ENCODE data around the gene AGAP9. TPM values are rescaled to one million over a fixed set of nuclear protein-coding genes. Genes with fewer than 3 reads are reported as not detected.
"Not testable (repeated sequence)": the region's sequence is repeated elsewhere in the genome, so short reads cannot be mapped to it uniquely, and the experiment has no call there.

AGAP9 gene
- total RNA-seq (ENCODE audit: unreplicated experiment) = 23.7 TPM
- long read RNA-seq = 0 reads

DNA sequence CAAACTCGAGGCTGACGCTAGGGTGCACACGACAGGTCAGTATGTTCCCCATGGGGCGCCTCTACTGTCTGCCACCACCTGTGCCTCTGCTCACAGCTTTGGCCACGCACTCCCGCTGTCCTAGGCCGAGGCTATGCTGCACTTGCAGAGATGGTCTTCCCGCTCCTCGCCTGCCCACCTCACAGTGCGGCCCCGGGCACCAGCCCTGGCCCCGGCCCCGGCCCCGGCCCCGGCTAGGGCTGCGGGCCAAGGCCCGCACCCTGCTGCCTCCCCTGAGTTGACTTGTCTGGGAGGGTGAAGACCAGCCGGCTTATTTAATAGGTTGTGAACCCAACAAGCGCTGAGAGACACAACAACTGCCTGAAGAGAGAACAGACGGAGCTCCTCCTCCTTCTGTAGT, at the start of gene AGAP9:
TSS of gene AGAP9 (minus strand) at position 164 of the 400 bp plus-strand sequence. CDS start at position 52, 112 bp downstream.
- not testable (repeated sequence) for H3K27ac Mint-ChIP-seq (ENCODE audit: unreplicated experiment); H3K36me3 Mint-ChIP-seq (ENCODE audit: unreplicated experiment); H3K9me3 Mint-ChIP-seq (ENCODE audit: unreplicated experiment); DNase-seq; H3K4me1 Mint-ChIP-seq (ENCODE audit: low read depth, unreplicated experiment); H3K4me3 Mint-ChIP-seq (ENCODE audit: unreplicated experiment); H3K27me3 Mint-ChIP-seq (ENCODE audit: unreplicated experiment)

DNA sequence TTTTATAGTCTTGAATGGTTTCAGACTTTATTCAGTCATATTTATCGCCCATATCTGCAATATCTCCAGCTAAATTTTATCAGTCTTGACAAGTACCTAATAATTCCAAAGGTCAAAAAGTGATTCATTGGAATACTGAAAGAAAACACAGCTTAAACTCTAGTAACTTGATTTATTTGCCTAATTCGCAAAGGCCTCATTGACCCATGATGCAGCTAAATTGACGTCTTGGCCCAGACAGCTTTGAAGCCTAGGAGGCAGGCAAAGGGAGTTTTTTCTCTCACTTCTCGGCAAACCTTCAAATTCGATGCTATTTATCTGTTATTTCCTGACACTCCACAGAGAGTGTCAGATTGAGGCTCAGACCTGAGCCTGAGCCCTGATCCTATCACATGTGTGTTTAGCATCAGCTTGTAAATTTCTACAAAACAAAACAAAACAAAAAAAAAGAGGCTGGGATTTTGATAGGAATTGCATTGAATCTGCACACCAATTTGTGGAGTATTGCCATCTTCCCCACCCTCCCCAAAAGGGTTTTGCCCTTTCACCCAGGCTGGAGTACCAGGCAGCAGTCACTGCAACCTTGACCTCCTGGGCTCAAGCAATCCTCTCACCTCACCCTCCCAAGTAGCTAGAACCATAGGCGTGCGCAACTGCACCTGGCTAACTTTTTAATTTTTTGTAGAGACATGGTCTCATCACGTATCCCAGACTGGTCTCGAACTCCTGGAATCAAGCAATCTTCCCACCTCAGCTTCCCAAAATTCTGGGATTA, 47.9 kb upstream of the AGAP9 start:
- H3K27me3 Mint-ChIP-seq (ENCODE audit: unreplicated experiment); H3K27ac Mint-ChIP-seq (ENCODE audit: unreplicated experiment): not testable (repeated sequence)

GRCh38 chr10:47566757-47567156, 43.3 kb upstream of the AGAP9 start:
- not testable (repeated sequence) for H3K9me3 Mint-ChIP-seq (ENCODE audit: unreplicated experiment); H3K4me1 Mint-ChIP-seq (ENCODE audit: low read depth, unreplicated experiment); H3K36me3 Mint-ChIP-seq (ENCODE audit: unreplicated experiment); H3K4me3 Mint-ChIP-seq (ENCODE audit: unreplicated experiment); DNase-seq; H3K27ac Mint-ChIP-seq (ENCODE audit: unreplicated experiment); H3K27me3 Mint-ChIP-seq (ENCODE audit: unreplicated experiment)

More for the DNA sequence above, 47.9 kb upstream of the AGAP9 start:
- not testable (repeated sequence) for H3K4me1 Mint-ChIP-seq (ENCODE audit: low read depth, unreplicated experiment); H3K36me3 Mint-ChIP-seq (ENCODE audit: unreplicated experiment); DNase-seq; H3K4me3 Mint-ChIP-seq (ENCODE audit: unreplicated experiment); H3K9me3 Mint-ChIP-seq (ENCODE audit: unreplicated experiment)

DNA sequence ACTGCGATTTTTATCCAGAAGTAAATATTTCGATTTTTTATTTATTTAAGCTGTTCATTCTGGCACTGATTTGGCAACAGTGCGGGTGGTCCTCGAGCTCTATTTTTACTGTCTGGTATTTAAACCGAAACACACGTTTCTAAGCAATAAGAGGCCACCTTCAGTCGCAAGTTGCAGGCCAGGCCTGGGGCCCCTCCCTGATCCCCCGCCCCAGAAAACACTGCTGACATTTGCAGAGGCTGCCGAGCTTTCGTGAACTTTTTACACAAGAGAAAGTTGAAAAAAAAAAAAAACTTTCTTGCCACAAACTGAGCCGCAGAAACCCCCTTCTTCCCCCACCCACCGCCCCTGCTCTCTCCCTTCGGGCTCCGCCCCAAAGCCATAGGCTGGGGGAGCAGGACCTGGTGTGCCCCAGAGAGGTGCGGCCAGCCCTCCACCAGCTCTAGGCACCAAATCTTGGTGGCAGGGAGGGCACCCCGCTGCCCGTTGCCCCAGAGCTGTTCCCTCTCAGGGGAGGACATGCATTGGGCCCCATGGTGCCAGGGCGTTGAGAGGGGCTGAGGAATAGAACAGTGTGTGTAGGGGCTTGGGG, 42.8 kb upstream of the AGAP9 start:
- H3K9me3 Mint-ChIP-seq (ENCODE audit: unreplicated experiment); H3K27me3 Mint-ChIP-seq (ENCODE audit: unreplicated experiment); H3K27ac Mint-ChIP-seq (ENCODE audit: unreplicated experiment); H3K4me3 Mint-ChIP-seq (ENCODE audit: unreplicated experiment); H3K36me3 Mint-ChIP-seq (ENCODE audit: unreplicated experiment); H3K4me1 Mint-ChIP-seq (ENCODE audit: low read depth, unreplicated experiment); DNase-seq: not testable (repeated sequence)

- H3K9me3 Mint-ChIP-seq (ENCODE audit: unreplicated experiment); H3K4me1 Mint-ChIP-seq (ENCODE audit: low read depth, unreplicated experiment); H3K27ac Mint-ChIP-seq (ENCODE audit: unreplicated experiment); DNase-seq; H3K4me3 Mint-ChIP-seq (ENCODE audit: unreplicated experiment); H3K36me3 Mint-ChIP-seq (ENCODE audit: unreplicated experiment); H3K27me3 Mint-ChIP-seq (ENCODE audit: unreplicated experiment): not testable (repeated sequence)
These were observed 42.1 kb upstream of the AGAP9 start for GRCh38 chr10:47565517-47565920.

DNA sequence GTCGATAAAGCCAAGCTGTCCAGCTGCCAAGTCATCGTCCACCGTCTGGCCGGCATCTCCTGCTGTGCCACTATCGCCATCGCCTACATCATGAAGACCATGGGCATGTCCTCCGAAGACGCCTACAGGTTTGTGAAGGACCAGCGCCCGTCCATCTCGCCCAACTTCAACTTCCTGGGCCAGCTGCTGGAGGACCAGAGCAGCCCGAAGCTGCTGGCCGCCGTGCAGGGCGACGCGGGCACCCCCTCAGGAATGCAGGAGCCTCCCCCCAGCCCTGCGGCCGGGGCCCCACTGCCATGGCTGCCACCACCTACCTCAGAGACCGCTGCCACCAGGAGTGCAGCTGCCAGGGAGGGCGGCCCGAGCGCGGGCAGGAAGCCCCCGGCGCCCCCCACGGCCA, 41.5 kb upstream of the AGAP9 start:
- not testable (repeated sequence) for H3K4me1 Mint-ChIP-seq (ENCODE audit: low read depth, unreplicated experiment); H3K9me3 Mint-ChIP-seq (ENCODE audit: unreplicated experiment)

DNA sequence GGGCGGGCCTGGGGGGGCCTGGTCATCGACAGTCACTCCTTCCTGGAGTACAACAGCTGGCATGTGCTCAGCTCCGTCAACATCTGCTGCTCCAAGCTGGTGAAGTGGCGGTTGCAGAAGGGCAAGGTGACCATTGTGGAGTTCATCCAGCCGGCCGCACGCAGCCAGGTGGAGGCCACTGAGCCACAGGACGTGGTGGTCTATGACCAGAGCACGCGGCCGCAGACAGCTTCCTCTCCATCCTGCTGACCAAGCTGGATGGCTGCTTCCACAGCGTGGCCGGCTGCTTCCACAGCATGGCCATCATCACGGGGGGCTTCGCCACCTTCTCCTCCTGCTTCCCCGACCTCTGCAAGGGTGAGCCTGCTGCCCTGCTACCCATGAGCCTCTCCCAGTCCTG, 40.9 kb upstream of the AGAP9 start:
- H3K9me3 Mint-ChIP-seq (ENCODE audit: unreplicated experiment); H3K36me3 Mint-ChIP-seq (ENCODE audit: unreplicated experiment); H3K27ac Mint-ChIP-seq (ENCODE audit: unreplicated experiment); DNase-seq; H3K4me3 Mint-ChIP-seq (ENCODE audit: unreplicated experiment); H3K27me3 Mint-ChIP-seq (ENCODE audit: unreplicated experiment); H3K4me1 Mint-ChIP-seq (ENCODE audit: low read depth, unreplicated experiment): not testable (repeated sequence)

More for the DNA sequence above, 41.5 kb upstream of the AGAP9 start:
- DNase-seq; H3K27me3 Mint-ChIP-seq (ENCODE audit: unreplicated experiment); H3K36me3 Mint-ChIP-seq (ENCODE audit: unreplicated experiment); H3K4me3 Mint-ChIP-seq (ENCODE audit: unreplicated experiment); H3K27ac Mint-ChIP-seq (ENCODE audit: unreplicated experiment): not testable (repeated sequence)

DNA sequence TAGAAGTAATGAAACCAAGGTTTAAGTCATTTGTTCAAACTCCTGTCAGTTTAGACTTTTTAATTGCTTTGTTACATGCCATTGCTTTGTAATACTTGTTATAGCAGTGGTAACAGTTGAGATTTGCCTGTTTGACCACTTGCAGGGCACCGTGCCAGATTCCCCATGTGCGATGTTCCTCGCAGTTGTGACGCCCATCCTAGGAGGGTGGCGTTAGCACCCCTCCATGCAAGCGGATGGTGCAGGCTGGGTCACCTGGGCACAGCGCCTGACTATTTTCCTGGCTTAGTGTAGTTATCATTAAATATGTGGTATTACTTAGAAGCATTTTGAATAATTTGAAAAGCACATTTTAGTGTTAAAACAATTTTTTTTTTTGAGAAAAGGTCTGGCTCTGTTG, 37.0 kb upstream of the AGAP9 start:
- DNase-seq; H3K27ac Mint-ChIP-seq (ENCODE audit: unreplicated experiment); H3K4me1 Mint-ChIP-seq (ENCODE audit: low read depth, unreplicated experiment); H3K4me3 Mint-ChIP-seq (ENCODE audit: unreplicated experiment); H3K27me3 Mint-ChIP-seq (ENCODE audit: unreplicated experiment); H3K9me3 Mint-ChIP-seq (ENCODE audit: unreplicated experiment); H3K36me3 Mint-ChIP-seq (ENCODE audit: unreplicated experiment): not testable (repeated sequence)

DNA sequence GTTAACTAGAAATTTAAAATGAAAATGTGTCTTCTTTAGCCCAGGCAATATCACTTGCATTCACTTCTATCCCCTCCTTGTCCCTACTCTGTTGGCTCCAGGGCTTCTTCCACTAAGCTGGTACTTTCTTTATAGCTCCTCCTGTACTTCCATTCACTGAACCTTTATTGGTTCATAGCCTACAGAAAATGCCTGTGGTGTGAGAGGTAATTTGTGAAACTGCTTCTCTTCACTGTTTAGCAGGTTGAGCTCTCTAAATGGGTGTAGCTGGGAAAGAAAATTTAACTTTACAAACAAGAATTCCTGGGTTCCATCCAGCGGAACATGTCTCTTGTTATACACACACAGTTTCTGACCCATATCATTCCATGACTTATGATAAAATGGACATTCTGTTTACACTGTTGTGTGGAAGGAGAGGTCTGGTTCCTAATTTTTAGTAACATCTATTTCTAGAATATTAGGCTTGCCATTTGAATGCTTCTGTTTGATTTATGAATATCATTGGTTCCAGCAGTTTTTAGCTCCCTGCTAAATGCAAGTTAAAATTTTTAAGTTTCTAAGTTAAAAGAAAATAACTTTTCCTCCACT, 36.4 kb upstream of the AGAP9 start:
- not testable (repeated sequence) for H3K4me3 Mint-ChIP-seq (ENCODE audit: unreplicated experiment); H3K4me1 Mint-ChIP-seq (ENCODE audit: low read depth, unreplicated experiment)

DNA sequence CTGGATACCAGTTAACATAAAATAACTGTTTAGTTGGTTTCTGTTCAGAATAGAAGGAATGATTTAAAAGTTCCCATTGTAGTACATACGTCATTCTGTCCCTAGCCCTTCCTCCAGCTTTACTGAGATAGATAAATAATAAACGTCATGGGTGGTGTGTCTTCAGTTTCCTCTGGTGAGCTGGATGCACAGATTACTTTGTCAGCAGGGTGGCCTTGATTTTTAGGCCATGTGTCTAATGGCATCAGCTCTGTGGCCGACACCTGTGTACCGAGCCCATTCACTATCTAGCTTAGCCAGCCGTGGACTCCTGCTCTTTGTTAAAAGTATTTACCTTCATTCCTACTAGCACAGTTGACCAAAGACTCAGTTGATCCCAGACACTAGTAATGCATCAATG, 34.7 kb upstream of the AGAP9 start:
- not testable (repeated sequence) for H3K36me3 Mint-ChIP-seq (ENCODE audit: unreplicated experiment); H3K27me3 Mint-ChIP-seq (ENCODE audit: unreplicated experiment); H3K27ac Mint-ChIP-seq (ENCODE audit: unreplicated experiment); H3K4me1 Mint-ChIP-seq (ENCODE audit: low read depth, unreplicated experiment); H3K4me3 Mint-ChIP-seq (ENCODE audit: unreplicated experiment); DNase-seq; H3K9me3 Mint-ChIP-seq (ENCODE audit: unreplicated experiment)

More for the DNA sequence above, 36.4 kb upstream of the AGAP9 start:
- not testable (repeated sequence) for H3K36me3 Mint-ChIP-seq (ENCODE audit: unreplicated experiment); DNase-seq; H3K27me3 Mint-ChIP-seq (ENCODE audit: unreplicated experiment); H3K27ac Mint-ChIP-seq (ENCODE audit: unreplicated experiment); H3K9me3 Mint-ChIP-seq (ENCODE audit: unreplicated experiment)

GRCh38 chr10:47557616-47558015, 34.2 kb upstream of the AGAP9 start:
- H3K9me3 Mint-ChIP-seq (ENCODE audit: unreplicated experiment); DNase-seq; H3K27ac Mint-ChIP-seq (ENCODE audit: unreplicated experiment); H3K27me3 Mint-ChIP-seq (ENCODE audit: unreplicated experiment); H3K36me3 Mint-ChIP-seq (ENCODE audit: unreplicated experiment); H3K4me1 Mint-ChIP-seq (ENCODE audit: low read depth, unreplicated experiment); H3K4me3 Mint-ChIP-seq (ENCODE audit: unreplicated experiment): not testable (repeated sequence)

DNA sequence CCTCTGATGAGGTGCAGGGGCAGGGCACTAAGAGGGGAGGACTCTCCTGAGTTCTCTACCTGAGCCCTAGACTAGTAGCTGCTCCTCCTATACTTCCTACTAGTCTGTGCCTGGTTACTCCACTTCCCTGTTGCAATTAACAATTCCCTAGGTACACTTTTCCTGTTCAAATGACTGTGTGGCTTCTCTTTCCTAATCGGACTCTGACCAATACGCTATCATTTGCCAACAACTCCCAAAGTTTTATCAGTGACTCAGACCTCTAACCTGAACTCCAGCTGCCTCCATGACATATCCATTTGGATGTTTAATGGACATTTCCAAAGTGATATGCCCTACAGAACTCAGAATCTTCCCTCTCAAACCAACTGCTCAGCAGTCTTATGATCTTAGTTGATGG, 31.9 kb upstream of the AGAP9 start:
- H3K9me3 Mint-ChIP-seq (ENCODE audit: unreplicated experiment) = not testable (repeated sequence)

More for the DNA sequence above, 31.9 kb upstream of the AGAP9 start:
- not testable (repeated sequence) for H3K4me1 Mint-ChIP-seq (ENCODE audit: low read depth, unreplicated experiment); DNase-seq; H3K27ac Mint-ChIP-seq (ENCODE audit: unreplicated experiment); H3K36me3 Mint-ChIP-seq (ENCODE audit: unreplicated experiment); H3K4me3 Mint-ChIP-seq (ENCODE audit: unreplicated experiment); H3K27me3 Mint-ChIP-seq (ENCODE audit: unreplicated experiment)

Measured in glutamatergic neuron (in vitro differentiated cells).